Measurements from ENCODE around the gene FIGNL1. TPM values are rescaled to one million over a fixed set of nuclear protein-coding genes. Genes with fewer than 3 reads are reported as not detected.

FIGNL1 gene
- total and polyA plus RNA-seq, 10 of the 15 experiments (the other 5 are each of a cell fraction or from before 2014, with no cell fraction given) = 11.5 to 37.4 (median 29.0) TPM

DNA sequence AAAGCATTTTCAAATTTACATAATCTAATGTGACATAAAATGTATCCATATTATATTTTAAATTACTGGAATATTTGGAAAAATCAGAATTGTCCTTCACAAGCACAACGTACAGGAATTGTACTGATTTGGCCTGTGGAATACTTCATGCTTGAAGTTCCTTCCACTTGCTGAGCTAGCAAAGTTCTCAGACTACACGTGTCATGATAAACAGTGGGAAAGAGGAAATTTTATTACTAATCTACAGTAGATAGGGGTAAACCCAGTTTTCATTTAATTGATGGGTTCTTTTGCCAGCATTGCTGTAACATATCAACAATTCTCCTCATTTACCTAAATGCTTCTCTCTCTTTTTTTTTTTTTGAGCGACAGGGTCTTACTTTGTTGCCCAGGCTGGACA, 45.6 kb upstream of the FIGNL1 start (continued):
- no peak for TF ChIP-seq CBX5 (IDR thresholded peaks at IDR 0.05; ENCODE audit: low read depth)

DNA sequence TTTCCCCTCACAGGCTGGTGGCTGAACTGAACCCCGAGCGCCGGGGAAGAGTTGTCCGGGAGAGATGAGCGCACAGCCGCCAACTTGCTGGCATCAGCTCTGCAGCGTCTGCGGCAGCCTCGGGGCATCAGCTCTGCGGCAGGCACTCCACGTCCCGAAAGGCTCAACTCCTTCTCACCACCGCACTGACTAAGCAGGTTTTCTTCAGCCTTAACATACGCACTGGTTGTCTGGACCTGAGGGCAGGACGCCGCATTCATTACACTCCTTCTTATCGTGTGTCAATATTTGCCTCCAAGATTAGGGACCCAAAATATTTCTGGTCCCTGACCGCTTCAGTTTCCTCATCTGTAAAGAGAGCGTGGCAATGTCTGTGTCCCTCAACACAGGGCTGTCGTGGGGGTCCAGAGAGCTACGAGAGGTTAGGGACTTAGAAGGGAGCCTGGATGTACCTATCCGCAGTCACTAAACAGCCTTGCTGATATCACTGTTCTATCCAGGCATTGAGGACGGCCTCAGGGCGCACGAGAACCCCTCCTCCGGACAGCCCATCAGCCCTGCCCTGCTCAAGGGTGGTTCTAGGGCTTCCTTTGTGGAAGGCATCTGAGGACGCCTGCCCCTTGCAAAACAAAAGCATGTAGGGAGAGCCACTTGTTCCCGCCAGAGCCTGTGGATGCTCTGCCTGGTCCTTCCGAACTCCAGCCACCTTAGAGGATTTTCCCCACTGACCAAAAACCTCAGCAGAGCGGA, 42.8 kb upstream of the FIGNL1 start:
- Histone ChIP-seq H3K27me3 (replicated peaks in 1 of 2; ENCODE audit: control insufficient read depth in 2 of 2, insufficient read depth in 2 of 2, low read length in 1 of 2) (peaks cover 3 to 5% of the 10 kb centered on the region in 2 experiments; a peak in 3 of 4 replicates), H3K4me3 (no peak overlapping the region), H4K20me1 (ENCODE audit: control insufficient read depth, insufficient read depth) (no peaks in the 10 kb centered on the region), H3K4me2 (ENCODE audit: control insufficient read depth, insufficient read depth) (no peak overlapping the region), H3K4me1 (ENCODE audit: control insufficient read depth, insufficient read depth, low read length) (no peaks in the 10 kb centered on the region), H3K27ac (ENCODE audit: control insufficient read depth, insufficient read depth) (no peak overlapping the region), H3K36me3 (ENCODE audit: control insufficient read depth in 2 of 2, insufficient read depth in 2 of 2, low read length in 1 of 2) (no peaks in the 10 kb centered on the region), H2AFZ (ENCODE audit: control insufficient read depth, low read depth, low read length) (no peak overlapping the region), H3K79me2 (ENCODE audit: control insufficient read depth, insufficient read depth, low read length) (no peaks in the 10 kb centered on the region), H3K9ac (ENCODE audit: control insufficient read depth, insufficient read depth, low read length) (no peak overlapping the region), H3K9me3 (replicated peaks; ENCODE audit: control insufficient read depth, insufficient read depth, low read length) (no peaks in the 10 kb centered on the region)
- 49% methylated on average over 30 of the region's 30 CpGs for WGBS (ENCODE audit: insufficient coverage, insufficient replicate concordance, low lambda C conversion rate, missing lambda C conversion rate)
- no TSS peak for BruUV-seq (replicated peaks)
- ChIA-PET SMC1A (ENCODE audit: uncharacterized antibody, unreplicated experiment) (no interaction called here), CTCF (no interaction called here), RAD21 (ENCODE audit: unreplicated experiment) (no interaction called here), POLR2A (no interaction called here)
- ATAC-seq (no peak), FAIRE-seq (no peak), DNase-seq (ENCODE audit: low read depth, low spot score) (no peak)
- in situ Hi-C loops (cut with MboI) (no loop called here), intact Hi-C loops (cut with micrococcal nuclease; ENCODE audit: unreplicated experiment) (no loop called here)
- TF ChIP-seq ESRRA (IDR thresholded peaks at IDR 0.05; ENCODE audit: low read length) (no peak), ATF7 (IDR thresholded peaks at IDR 0.05; ENCODE audit: low read depth) (no peak), HDGF (IDR thresholded peaks at IDR 0.05) (no peak), MEF2A (IDR thresholded peaks at IDR 0.05; ENCODE audit: insufficient read depth, low read depth, low read length) (no peak), SP1 (IDR thresholded peaks at IDR 0.05; ENCODE audit: low read depth, low read length) (no peak), MTA2 (IDR thresholded peaks at IDR 0.05; ENCODE audit: low read depth) (no peak)
- TF ChIP-seq, protein P1, sequence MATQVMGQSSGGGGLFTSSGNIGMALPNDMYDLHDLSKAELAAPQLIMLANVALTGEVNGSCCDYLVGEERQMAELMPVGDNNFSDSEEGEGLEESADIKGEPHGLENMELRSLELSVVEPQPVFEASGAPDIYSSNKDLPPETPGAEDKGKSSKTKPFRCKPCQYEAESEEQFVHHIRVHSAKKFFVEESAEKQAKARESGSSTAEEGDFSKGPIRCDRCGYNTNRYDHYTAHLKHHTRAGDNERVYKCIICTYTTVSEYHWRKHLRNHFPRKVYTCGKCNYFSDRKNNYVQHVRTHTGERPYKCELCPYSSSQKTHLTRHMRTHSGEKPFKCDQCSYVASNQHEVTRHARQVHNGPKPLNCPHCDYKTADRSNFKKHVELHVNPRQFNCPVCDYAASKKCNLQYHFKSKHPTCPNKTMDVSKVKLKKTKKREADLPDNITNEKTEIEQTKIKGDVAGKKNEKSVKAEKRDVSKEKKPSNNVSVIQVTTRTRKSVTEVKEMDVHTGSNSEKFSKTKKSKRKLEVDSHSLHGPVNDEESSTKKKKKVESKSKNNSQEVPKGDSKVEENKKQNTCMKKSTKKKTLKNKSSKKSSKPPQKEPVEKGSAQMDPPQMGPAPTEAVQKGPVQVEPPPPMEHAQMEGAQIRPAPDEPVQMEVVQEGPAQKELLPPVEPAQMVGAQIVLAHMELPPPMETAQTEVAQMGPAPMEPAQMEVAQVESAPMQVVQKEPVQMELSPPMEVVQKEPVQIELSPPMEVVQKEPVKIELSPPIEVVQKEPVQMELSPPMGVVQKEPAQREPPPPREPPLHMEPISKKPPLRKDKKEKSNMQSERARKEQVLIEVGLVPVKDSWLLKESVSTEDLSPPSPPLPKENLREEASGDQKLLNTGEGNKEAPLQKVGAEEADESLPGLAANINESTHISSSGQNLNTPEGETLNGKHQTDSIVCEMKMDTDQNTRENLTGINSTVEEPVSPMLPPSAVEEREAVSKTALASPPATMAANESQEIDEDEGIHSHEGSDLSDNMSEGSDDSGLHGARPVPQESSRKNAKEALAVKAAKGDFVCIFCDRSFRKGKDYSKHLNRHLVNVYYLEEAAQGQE (IDR thresholded peaks at IDR 0.05; ENCODE audit: low read depth, low read length) = no peak
- TF ChIP-seq, protein P2, sequence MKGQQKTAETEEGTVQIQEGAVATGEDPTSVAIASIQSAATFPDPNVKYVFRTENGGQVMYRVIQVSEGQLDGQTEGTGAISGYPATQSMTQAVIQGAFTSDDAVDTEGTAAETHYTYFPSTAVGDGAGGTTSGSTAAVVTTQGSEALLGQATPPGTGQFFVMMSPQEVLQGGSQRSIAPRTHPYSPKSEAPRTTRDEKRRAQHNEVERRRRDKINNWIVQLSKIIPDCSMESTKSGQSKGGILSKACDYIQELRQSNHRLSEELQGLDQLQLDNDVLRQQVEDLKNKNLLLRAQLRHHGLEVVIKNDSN (IDR thresholded peaks at IDR 0.05; ENCODE audit: borderline replicate concordance, extremely low read length, insufficient read depth, low read depth, low read length) = no peak
- TF ChIP-seq, protein P3, sequence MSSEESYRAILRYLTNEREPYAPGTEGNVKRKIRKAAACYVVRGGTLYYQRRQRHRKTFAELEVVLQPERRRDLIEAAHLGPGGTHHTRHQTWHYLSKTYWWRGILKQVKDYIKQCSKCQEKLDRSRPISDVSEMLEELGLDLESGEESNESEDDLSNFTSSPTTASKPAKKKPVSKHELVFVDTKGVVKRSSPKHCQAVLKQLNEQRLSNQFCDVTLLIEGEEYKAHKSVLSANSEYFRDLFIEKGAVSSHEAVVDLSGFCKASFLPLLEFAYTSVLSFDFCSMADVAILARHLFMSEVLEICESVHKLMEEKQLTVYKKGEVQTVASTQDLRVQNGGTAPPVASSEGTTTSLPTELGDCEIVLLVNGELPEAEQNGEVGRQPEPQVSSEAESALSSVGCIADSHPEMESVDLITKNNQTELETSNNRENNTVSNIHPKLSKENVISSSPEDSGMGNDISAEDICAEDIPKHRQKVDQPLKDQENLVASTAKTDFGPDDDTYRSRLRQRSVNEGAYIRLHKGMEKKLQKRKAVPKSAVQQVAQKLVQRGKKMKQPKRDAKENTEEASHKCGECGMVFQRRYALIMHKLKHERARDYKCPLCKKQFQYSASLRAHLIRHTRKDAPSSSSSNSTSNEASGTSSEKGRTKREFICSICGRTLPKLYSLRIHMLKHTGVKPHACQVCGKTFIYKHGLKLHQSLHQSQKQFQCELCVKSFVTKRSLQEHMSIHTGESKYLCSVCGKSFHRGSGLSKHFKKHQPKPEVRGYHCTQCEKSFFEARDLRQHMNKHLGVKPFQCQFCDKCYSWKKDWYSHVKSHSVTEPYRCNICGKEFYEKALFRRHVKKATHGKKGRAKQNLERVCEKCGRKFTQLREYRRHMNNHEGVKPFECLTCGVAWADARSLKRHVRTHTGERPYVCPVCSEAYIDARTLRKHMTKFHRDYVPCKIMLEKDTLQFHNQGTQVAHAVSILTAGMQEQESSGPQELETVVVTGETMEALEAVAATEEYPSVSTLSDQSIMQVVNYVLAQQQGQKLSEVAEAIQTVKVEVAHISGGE (CRISPR knock-in tag; IDR thresholded peaks at IDR 0.05) = no peak
- TF ChIP-seq, protein P4, sequence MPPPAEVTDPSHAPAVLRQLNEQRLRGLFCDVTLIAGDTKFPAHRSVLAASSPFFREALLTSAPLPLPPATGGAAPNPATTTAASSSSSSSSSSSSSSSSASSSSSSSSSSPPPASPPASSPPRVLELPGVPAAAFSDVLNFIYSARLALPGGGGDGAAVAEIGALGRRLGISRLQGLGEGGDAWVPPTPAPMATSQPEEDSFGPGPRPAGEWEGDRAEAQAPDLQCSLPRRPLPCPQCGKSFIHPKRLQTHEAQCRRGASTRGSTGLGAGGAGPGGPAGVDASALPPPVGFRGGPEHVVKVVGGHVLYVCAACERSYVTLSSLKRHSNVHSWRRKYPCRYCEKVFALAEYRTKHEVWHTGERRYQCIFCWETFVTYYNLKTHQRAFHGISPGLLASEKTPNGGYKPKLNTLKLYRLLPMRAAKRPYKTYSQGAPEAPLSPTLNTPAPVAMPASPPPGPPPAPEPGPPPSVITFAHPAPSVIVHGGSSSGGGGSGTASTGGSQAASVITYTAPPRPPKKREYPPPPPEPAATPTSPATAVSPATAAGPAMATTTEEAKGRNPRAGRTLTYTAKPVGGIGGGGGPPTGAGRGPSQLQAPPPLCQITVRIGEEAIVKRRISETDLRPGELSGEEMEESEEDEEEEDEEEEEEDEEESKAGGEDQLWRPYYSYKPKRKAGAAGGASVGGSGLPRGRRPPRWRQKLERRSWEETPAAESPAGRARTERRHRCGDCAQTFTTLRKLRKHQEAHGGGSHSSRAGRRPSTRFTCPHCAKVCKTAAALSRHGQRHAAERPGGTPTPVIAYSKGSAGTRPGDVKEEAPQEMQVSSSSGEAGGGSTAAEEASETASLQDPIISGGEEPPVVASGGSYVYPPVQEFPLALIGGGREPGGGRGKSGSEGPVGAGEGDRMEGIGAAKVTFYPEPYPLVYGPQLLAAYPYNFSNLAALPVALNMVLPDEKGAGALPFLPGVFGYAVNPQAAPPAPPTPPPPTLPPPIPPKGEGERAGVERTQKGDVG (CRISPR knock-in tag; IDR thresholded peaks at IDR 0.05) = no peak
